Measurements from ENCODE around the gene CEP112. TPM values are rescaled to one million over a fixed set of nuclear protein-coding genes. Genes with fewer than 3 reads are reported as not detected.

The CEP112 gene
- total and polyA plus RNA-seq, 9 of the 15 experiments (the other 6 are each of a cell fraction or from before 2014, with no cell fraction given), result 0.84 TPM; not detected in 8

GRCh38 chr17:65850486-65850885 is 341.4 kb downstream of the CEP112 start (continued):
- no peak for TF ChIP-seq XRCC4 (IDR thresholded peaks at IDR 0.05; ENCODE audit: extremely low read depth, insufficient read depth, insufficient read length)

DNA sequence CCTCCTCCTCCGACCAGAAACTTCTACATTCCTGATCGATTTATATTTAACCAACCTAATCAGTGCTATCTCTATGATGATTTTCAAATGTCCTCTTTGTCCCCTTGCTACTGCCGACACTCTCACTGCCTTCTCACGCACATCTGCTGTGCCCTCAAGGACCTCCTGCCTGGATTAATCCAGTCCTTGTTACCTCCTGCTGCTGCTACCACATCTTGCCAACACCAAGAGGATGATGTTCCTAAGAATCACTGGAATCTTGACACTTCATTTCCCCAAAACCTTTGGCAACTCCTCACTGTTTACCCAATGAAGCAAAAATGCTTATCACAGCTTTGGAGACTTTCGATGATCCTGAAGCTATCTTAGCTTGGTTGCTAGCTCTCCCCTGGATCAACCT is 343.2 kb downstream of the CEP112 start:
- CTCF ChIA-PET (ENCODE audit: low intra/inter-chr PET ratio), result no interaction called here
- H3K9me3 ChIP-seq (replicated peaks; ENCODE audit: control insufficient read depth, insufficient read depth, low read depth, low read length), result no peaks in the 10 kb centered on the region
- H3K79me2 ChIP-seq (ENCODE audit: control insufficient read depth, insufficient read depth, low read length), result no peaks in the 10 kb centered on the region
- no TSS peak for BruUV-seq (replicated peaks)
- H3K9ac ChIP-seq (ENCODE audit: insufficient read depth in 1 of 2, low read depth in 2 of 2, low read length in 2 of 2), result no peak overlapping the region
- H2AFZ ChIP-seq (ENCODE audit: low read depth, low read length), result no peak overlapping the region
- in situ Hi-C loops (cut with MboI), result no loop called here
- POLR2A ChIA-PET, result no interaction called here
- H4K20me1 ChIP-seq (replicated peaks; ENCODE audit: control insufficient read depth, insufficient read depth, low read length), result no peaks in the 10 kb centered on the region
- no peak for FAIRE-seq
- TF ChIP-seq TEAD2 (tag; IDR thresholded peaks at IDR 0.05), result no peak
- no peak for TF ChIP-seq ATF7 (IDR thresholded peaks at IDR 0.05)
- no peak overlapping the region for H3K4me2 ChIP-seq (ENCODE audit: insufficient read depth, low read length)
- no peak overlapping the region for H3K4me3 ChIP-seq
- no peaks in the 10 kb centered on the region for H3K27me3 ChIP-seq (ENCODE audit: control insufficient read depth in 2 of 2, insufficient read depth in 2 of 2, low read length in 2 of 2)
- DNase-seq (ENCODE audit: extremely low read depth in 1 of 4, low spot score in 3 of 4), result no peak
- H3K36me3 ChIP-seq (ENCODE audit: control insufficient read depth, insufficient read depth, low read length), result no peaks in the 10 kb centered on the region
- intact Hi-C loops (cut with micrococcal nuclease), result no loop called here
- ATAC-seq, result no peak
- H3K27ac ChIP-seq (ENCODE audit: extremely low read depth, low read depth, low read length), result no peak overlapping the region
- 2% methylated on average over 5 of the region's 5 CpGs for WGBS (ENCODE audit: insufficient coverage, low coverage, missing lambda C conversion rate)
- H3K4me1 ChIP-seq (replicated peaks in 1 of 2; ENCODE audit: control insufficient read depth in 2 of 2, insufficient read depth in 2 of 2, low read length in 2 of 2), result no peaks in the 10 kb centered on the region
- H3K9me1 ChIP-seq (ENCODE audit: control insufficient read depth, insufficient read depth, low read length), result no peaks in the 10 kb centered on the region

DNA sequence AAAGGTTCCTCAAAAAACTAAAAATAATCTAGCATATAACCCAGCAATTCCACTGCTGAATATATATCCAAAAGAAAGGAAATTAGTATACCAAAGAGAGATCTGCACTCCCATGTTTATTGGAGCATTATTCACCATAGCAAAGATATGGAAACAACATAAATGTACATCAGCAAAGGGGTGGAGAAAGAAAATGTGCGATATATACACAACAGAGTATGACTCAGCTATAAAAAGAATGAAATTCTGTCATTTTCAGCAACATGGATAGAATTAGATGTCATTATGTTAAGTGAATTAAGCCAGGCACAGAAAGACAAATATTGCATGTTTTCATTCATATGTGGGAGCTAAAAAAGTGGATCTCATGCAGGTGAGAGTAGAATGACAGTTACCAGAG is 350.8 kb downstream of the CEP112 start:
- Histone ChIP-seq H3K9ac (ENCODE audit: insufficient read depth in 1 of 2, low read depth in 2 of 2, low read length in 2 of 2) (no peak overlapping the region), H3K79me2 (ENCODE audit: control insufficient read depth, insufficient read depth, low read length) (no peaks in the 10 kb centered on the region), H3K4me3 (no peak overlapping the region), H3K27me3 (ENCODE audit: control insufficient read depth in 2 of 2, insufficient read depth in 2 of 2, low read length in 2 of 2) (no peaks in the 10 kb centered on the region), H3K27ac (ENCODE audit: extremely low read depth, low read depth, low read length) (no peak overlapping the region), H3K9me3 (replicated peaks; ENCODE audit: control insufficient read depth, insufficient read depth, low read depth, low read length) (no peaks in the 10 kb centered on the region), H3K36me3 (ENCODE audit: control insufficient read depth, insufficient read depth, low read length) (no peaks in the 10 kb centered on the region), H3K4me2 (ENCODE audit: insufficient read depth, low read length) (no peak overlapping the region), H2AFZ (ENCODE audit: low read depth, low read length) (no peak overlapping the region), H3K4me1 (replicated peaks in 1 of 2; ENCODE audit: control insufficient read depth in 2 of 2, insufficient read depth in 2 of 2, low read length in 2 of 2) (no peaks in the 10 kb centered on the region; a peak in 1 of 5 replicates), H4K20me1 (replicated peaks; ENCODE audit: control insufficient read depth, insufficient read depth, low read length) (no peaks in the 10 kb centered on the region), H3K9me1 (ENCODE audit: control insufficient read depth, insufficient read depth, low read length) (no peaks in the 10 kb centered on the region)
- FAIRE-seq, result no peak
- no TSS peak for BruUV-seq (replicated peaks)
- ChIA-PET CTCF (ENCODE audit: low intra/inter-chr PET ratio) (no interaction called here), POLR2A (no interaction called here)
- WGBS (ENCODE audit: insufficient coverage, low coverage, missing lambda C conversion rate), result 0% methylated on average over 1 of the region's 1 CpG
- no peak for ATAC-seq
- intact Hi-C loops (cut with micrococcal nuclease), result no loop called here
- DNase-seq (ENCODE audit: extremely low read depth in 1 of 4, low spot score in 3 of 4), result no peak
- no peak for TF ChIP-seq COPS2 (conservative IDR thresholded peaks at IDR 0.05)
- TF ChIP-seq HBP1 (CRISPR knock-in tag; IDR thresholded peaks at IDR 0.05), result no peak
- TF ChIP-seq ZNF217 (CRISPR knock-in tag; IDR thresholded peaks at IDR 0.05), result no peak
- TF ChIP-seq, protein P1, sequence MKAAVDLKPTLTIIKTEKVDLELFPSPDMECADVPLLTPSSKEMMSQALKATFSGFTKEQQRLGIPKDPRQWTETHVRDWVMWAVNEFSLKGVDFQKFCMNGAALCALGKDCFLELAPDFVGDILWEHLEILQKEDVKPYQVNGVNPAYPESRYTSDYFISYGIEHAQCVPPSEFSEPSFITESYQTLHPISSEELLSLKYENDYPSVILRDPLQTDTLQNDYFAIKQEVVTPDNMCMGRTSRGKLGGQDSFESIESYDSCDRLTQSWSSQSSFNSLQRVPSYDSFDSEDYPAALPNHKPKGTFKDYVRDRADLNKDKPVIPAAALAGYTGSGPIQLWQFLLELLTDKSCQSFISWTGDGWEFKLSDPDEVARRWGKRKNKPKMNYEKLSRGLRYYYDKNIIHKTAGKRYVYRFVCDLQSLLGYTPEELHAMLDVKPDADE (conservative IDR thresholded peaks at IDR 0.05; ENCODE audit: control insufficient read depth, low read depth, low read length), result no peak
- no peak for TF ChIP-seq KDM5B (IDR thresholded peaks at IDR 0.05; ENCODE audit: insufficient replicate concordance, low read depth, low read length)
- TF ChIP-seq ETV1 (tag; conservative IDR thresholded peaks at IDR 0.05; ENCODE audit: low read depth), result no peak
- TF ChIP-seq MEF2A (IDR thresholded peaks at IDR 0.05; ENCODE audit: control insufficient read depth, low read depth, low read length), result no peak
- in situ Hi-C loops (cut with MboI), result no loop called here
